Panc1 (cell line): ENCODE data around the gene SFN. TPM values are rescaled to one million over a fixed set of nuclear protein-coding genes. Genes with fewer than 3 reads are reported as not detected.
"Not testable (repeated sequence)": the region's sequence is repeated elsewhere in the genome, so short reads cannot be mapped to it uniquely, and the experiment has no call there.

Source experiments
- ATAC-seq: fragments of 200-7000 bp; cut with Tn5 transposase; 2 replicates; pipeline ENCODE4 v1.9.1; 2020; ENCODE audit warnings: mild to moderate bottlenecking, moderate library complexity
- BruUV-seq: library from RNA; stranded (reverse); fragments of 400-500 nt; replicated peaks from 2 replicates; lab custom pipeline; 2021; lab: Mats Ljungman, UMichigan
- CTCF ChIA-PET: fragments of 300-600 bp; sonication (Branson Sonifier 250); formaldehyde crosslinking; loops from one replicate; lab custom pipeline; 2022; ENCODE audit warnings: antibody characterized with exemption; lab: Charles Lee
- POLR2A ChIA-PET: fragments of 300-600 bp; sonication (Branson Sonifier 250); formaldehyde crosslinking; loops from one replicate; lab custom pipeline; 2022; ENCODE audit warnings: antibody characterized with exemption; lab: Charles Lee
- DNase-seq: peaks from one replicate; pipeline ENCODE4 v3.0.0-alpha.2; 2010; ENCODE audit warnings: low read depth, low spot score
- H3K27ac ChIP-seq: 2 replicates; pipeline ENCODE4 v1.5.1; 2011; ENCODE audit warnings: mild to moderate bottlenecking, low read length, inconsistent platforms
- H3K27me3 ChIP-seq: fragments of 200-500 bp; sonication (Bioruptor generic); 2 replicates; pipeline ENCODE4 v1.6.0; 2014; ENCODE audit warnings: low read length, inconsistent platforms; ENCODE audit not compliant: control insufficient read depth, insufficient read depth
- H3K36me3 ChIP-seq: fragments of 200-500 bp; sonication (Bioruptor generic); 2 replicates; pipeline ENCODE4 v1.5.1; 2014; ENCODE audit warnings: inconsistent platforms, mild to moderate bottlenecking, low read length, moderate library complexity; ENCODE audit not compliant: control insufficient read depth, insufficient read depth
- H3K4me1 ChIP-seq: 2 replicates; pipeline ENCODE4 v1.5.1; 2011; ENCODE audit warnings: inconsistent platforms, mild to moderate bottlenecking, low read length, moderate library complexity; ENCODE audit not compliant: control insufficient read depth, insufficient read depth
- H3K4me3 ChIP-seq, 2 experiments: 2 replicates each; pipeline ENCODE4 v1.5.1; 2011 to 2012; ENCODE audit warnings: low read depth in 2 of 2, low read length in 2 of 2, mild to moderate bottlenecking in 2 of 2, inconsistent platforms in 1 of 2, moderate library complexity in 1 of 2
- H3K9me3 ChIP-seq: fragments of 200-500 bp; sonication (Bioruptor generic); 2 replicates; pipeline ENCODE4 v1.5.1; 2014; ENCODE audit warnings: low read depth, mild to moderate bottlenecking, inconsistent platforms, low read length, moderate library complexity; ENCODE audit not compliant: control insufficient read depth, insufficient read depth
- CTCF ChIP-seq: fragments of 450-650 bp; IDR thresholded peaks from 2 replicates; pipeline ENCODE4 v1.5.1; 2017; ENCODE audit warnings: mild to moderate bottlenecking
- POLR2AphosphoS5 ChIP-seq: IDR thresholded peaks from 2 replicates; pipeline ENCODE4 v1.6.1; 2012; ENCODE audit warnings: mild to moderate bottlenecking, low read depth, low read length, moderate library complexity
- REST ChIP-seq, 2 experiments: IDR thresholded peaks; 2 replicates each; pipeline ENCODE4 v1.6.1; 2011 to 2012; ENCODE audit warnings: low read depth in 2 of 2, control low read depth in 1 of 2, low read length in 1 of 2, mild to moderate bottlenecking in 1 of 2, moderate library complexity in 1 of 2; ENCODE audit not compliant: insufficient read depth in 1 of 2
- SIN3A ChIP-seq: IDR thresholded peaks from 2 replicates; pipeline ENCODE4 v1.6.1; 2012; ENCODE audit warnings: low read depth, mild to moderate bottlenecking, low read length, moderate library complexity, borderline replicate concordance; ENCODE audit not compliant: insufficient read depth
- TCF7L2 ChIP-seq: IDR thresholded peaks from 2 replicates; pipeline ENCODE4 v1.6.1; 2011; ENCODE audit warnings: mild to moderate bottlenecking, low read depth, low read length, inconsistent platforms
- in situ Hi-C: cut with HindIII; loops from 2 replicates; pipeline ENCODE4 v1.10.0; 2016; ENCODE audit warnings: low sequenced_read_pairs, low pct_unique_long_range_greater_than_20kb
- intact Hi-C: fragments of 100-400 bp; cut with micrococcal nuclease; formaldehyde crosslinking; loops from one replicate; pipeline ENCODE4 v1.10.0; 2022; ENCODE audit not compliant: unreplicated experiment
- total RNA-seq: library from RNA; stranded (reverse); gene quantifications from one replicate; pipeline ENCODE4 v1.2.1, GENCODE V29; 2021; ENCODE audit not compliant: unreplicated experiment

SFN gene
- total RNA-seq, 1 experiment from 2014 or later: 188 TPM

- no peak overlapping the region for H3K27ac ChIP-seq
- TF ChIP-seq POLR2AphosphoS5: no peak
- TF ChIP-seq SIN3A: no peak
- TF ChIP-seq CTCF: no peak
- no peak for TF ChIP-seq REST (IDR thresholded peaks at IDR 0.05; ENCODE audit: insufficient read depth in 1 of 2, low read depth in 2 of 2, low read length in 1 of 2)
- TF ChIP-seq TCF7L2: no peak
- intact Hi-C loops (no loop called here), in situ Hi-C loops (no loop called here)
- POLR2A ChIA-PET: interaction anchor here (0.6 kb wide), 1 partner anchor 91 kb away, joined by 3 read pairs; no protein-coding TSS in a partner anchor
- H3K4me3 ChIP-seq: no peak overlapping the region
- CTCF ChIA-PET: interaction anchor here (0.6 kb wide), 1 partner anchor 723 kb away, joined by 5 read pairs; no protein-coding TSS in a partner anchor
- no peak for DNase-seq
- peak; percentile 37; the same call in 1 of the 2 replicates for ATAC-seq
- H3K27me3 ChIP-seq: no peaks in the 10 kb centered on the region
- BruUV-seq: no TSS peak
- H3K4me1 ChIP-seq: 0 out of 2 replicates have a peak, but pooled peaks cover under 1% of the 10 kb centered on the region
- H3K9me3 ChIP-seq: no peaks in the 10 kb centered on the region
- H3K36me3 ChIP-seq: no peaks in the 10 kb centered on the region
Measured at GRCh38 chr1:26833432-26834405, 29.2 kb upstream of the SFN start.

GRCh38 chr1:26837665-26838064, 25.3 kb upstream of the SFN start:
- H3K4me1 ChIP-seq, ATAC-seq, POLR2A ChIA-PET, DNase-seq, H3K4me3 ChIP-seq, in situ Hi-C loops, H3K27ac ChIP-seq, H3K36me3 ChIP-seq, H3K9me3 ChIP-seq, intact Hi-C loops, BruUV-seq, CTCF ChIA-PET, H3K27me3 ChIP-seq: not testable (repeated sequence)
